Myocyte (in vitro differentiated cells): ENCODE data around the gene HMCN2. TPM values are rescaled to one million over a fixed set of nuclear protein-coding genes. Genes with fewer than 3 reads are reported as not detected.
A peak's percentile ranks its signal among the peaks of the same experiment; 100 is the strongest.

ENCODE experiments used
- DNase-seq: peaks from one replicate; pipeline ENCODE4 v3.0.0-alpha.2; 2012; ENCODE audit warnings: low read depth
- total RNA-seq: library from RNA; depleted of rRNA; stranded (reverse); fragments of >200 nt; gene quantifications from 2 replicates; pipeline ENCODE4 v1.2.3, GENCODE V29; 2014

The HMCN2 gene
- total RNA-seq, 1 donor from 2014 or later = 0.13 TPM

- no peak for DNase-seq
Observed at GRCh38 chr9:130447193-130447816, 181.7 kb downstream of the HMCN2 start.

GRCh38 chr9:130448035-130448624 is 182.6 kb downstream of the HMCN2 start:
- DNase-seq = peak; percentile 27

GRCh38 chr9:130448771-130449603 is 183.4 kb downstream of the HMCN2 start:
- no peak for DNase-seq

- no peak for DNase-seq
Observed at GRCh38 chr9:130450344-130451003, 184.9 kb downstream of the HMCN2 start.

- no peak for DNase-seq
Observed at GRCh38 chr9:130451004-130451390, 185.4 kb downstream of the HMCN2 start.

- peak; percentile 93 for DNase-seq
Observed at GRCh38 chr9:130451509-130452388, 186.2 kb downstream of the HMCN2 start.

GRCh38 chr9:130452835-130453234 is 187.3 kb downstream of the HMCN2 start:
- DNase-seq = no peak

- peak; percentile 51 for DNase-seq
Observed at GRCh38 chr9:130453487-130453886, 187.9 kb downstream of the HMCN2 start.

GRCh38 chr9:130454096-130454811 is 188.7 kb downstream of the HMCN2 start:
- DNase-seq = no peak

GRCh38 chr9:130454812-130455325 is 189.3 kb downstream of the HMCN2 start:
- no peak for DNase-seq

GRCh38 chr9:130458027-130458803 is 192.7 kb downstream of the HMCN2 start:
- DNase-seq = no peak

GRCh38 chr9:130458804-130459067 is 193.2 kb downstream of the HMCN2 start:
- no peak for DNase-seq

- no peak for DNase-seq
Observed at GRCh38 chr9:130459151-130459550, 193.6 kb downstream of the HMCN2 start.

- no peak for DNase-seq
Observed at GRCh38 chr9:130459941-130460669, 194.5 kb downstream of the HMCN2 start.

GRCh38 chr9:130461218-130461630 is 195.7 kb downstream of the HMCN2 start:
- DNase-seq = peak; percentile 55

GRCh38 chr9:130461731-130462130 is 196.2 kb downstream of the HMCN2 start:
- no peak for DNase-seq

GRCh38 chr9:130462685-130463540 is 197.4 kb downstream of the HMCN2 start:
- DNase-seq = no peak
